SK-N-SH treated with all-trans-retinoic acid at 6 μM for 48 hours (cell line): ENCODE data around the gene CD300A.

Experiments used
- ARNTL ChIP-seq: fragments of 450-650 bp; formaldehyde crosslinking; IDR thresholded peaks from 2 replicates; pipeline ENCODE4 v1.5.0; 2020; ENCODE audit warnings: low read depth, mild to moderate bottlenecking, moderate library complexity, borderline replicate concordance
- BACH2 ChIP-seq: fragments of 250-450 bp; sonication (Bioruptor Pico); IDR thresholded peaks from 2 replicates; pipeline ENCODE4 v1.9.0; 2021; ENCODE audit warnings: mild to moderate bottlenecking, borderline replicate concordance
- CSDC2 ChIP-seq: fragments of 250-450 bp; sonication (Bioruptor Pico); IDR thresholded peaks from 2 replicates; pipeline ENCODE4 v1.5.0; 2020; ENCODE audit warnings: mild to moderate bottlenecking, moderate library complexity
- GLIS3 ChIP-seq: fragments of 250-450 bp; sonication (Bioruptor Pico); IDR thresholded peaks from 2 replicates; pipeline ENCODE4 v1.5.0; 2020; ENCODE audit warnings: mild to moderate bottlenecking, moderate library complexity
- PATZ1 ChIP-seq: fragments of 250-450 bp; sonication (Bioruptor Pico); IDR thresholded peaks from 2 replicates; pipeline ENCODE4 v1.8.0; 2020; ENCODE audit warnings: mild to moderate bottlenecking, moderate library complexity, borderline replicate concordance
- POU6F1 ChIP-seq: fragments of 250-450 bp; sonication (Bioruptor Pico); IDR thresholded peaks from 2 replicates; pipeline ENCODE4 v1.8.0; 2021; ENCODE audit warnings: low read depth, mild to moderate bottlenecking, moderate library complexity, borderline replicate concordance
- RARB ChIP-seq: fragments of 250-450 bp; sonication (Bioruptor Pico); IDR thresholded peaks from 2 replicates; pipeline ENCODE4 v1.8.0; 2021; ENCODE audit warnings: mild to moderate bottlenecking, moderate library complexity
- SNAI2 ChIP-seq: fragments of 250-450 bp; sonication (Bioruptor Pico); IDR thresholded peaks from 2 replicates; pipeline ENCODE4 v1.5.0; 2020; ENCODE audit warnings: mild to moderate bottlenecking, moderate library complexity
- TCF4 ChIP-seq: fragments of 250-450 bp; sonication (Bioruptor Pico); IDR thresholded peaks from 2 replicates; pipeline ENCODE4 v1.8.0; 2021; ENCODE audit warnings: mild to moderate bottlenecking, moderate library complexity, borderline replicate concordance
- TOX ChIP-seq: fragments of 250-450 bp; sonication (Bioruptor Pico); IDR thresholded peaks from 2 replicates; pipeline ENCODE4 v1.8.0; 2021; ENCODE audit warnings: mild to moderate bottlenecking, moderate library complexity, borderline replicate concordance
- TSHZ2 ChIP-seq: fragments of 250-450 bp; sonication (Bioruptor Pico); IDR thresholded peaks from 2 replicates; pipeline ENCODE4 v1.5.0; 2020; ENCODE audit warnings: mild to moderate bottlenecking, moderate library complexity
- ZFP3 ChIP-seq: fragments of 250-450 bp; sonication (Bioruptor Pico); IDR thresholded peaks from 2 replicates; pipeline ENCODE4 v1.5.0; 2020; ENCODE audit warnings: mild to moderate bottlenecking, moderate library complexity
- ZFP30 ChIP-seq: fragments of 450-650 bp; formaldehyde crosslinking; IDR thresholded peaks from 2 replicates; pipeline ENCODE4 v1.5.0; 2022; ENCODE audit warnings: mild to moderate bottlenecking, moderate library complexity
- ZNF565 ChIP-seq: fragments of 450-650 bp; formaldehyde crosslinking; conservative IDR thresholded peaks from 2 replicates; pipeline ENCODE4 v1.5.0; 2020; ENCODE audit warnings: low read depth, mild to moderate bottlenecking, moderate library complexity

GRCh38 chr17:74460241-74460640, 6.2 kb upstream of the CD300A start:
- no peak for TF ChIP-seq ZNF565
- no peak for TF ChIP-seq RARB (CRISPR knock-in tag)
- TF ChIP-seq BACH2: no peak
- no peak for TF ChIP-seq PATZ1 (CRISPR knock-in tag)
- TF ChIP-seq SNAI2 (CRISPR knock-in tag): no peak
- TF ChIP-seq TOX (CRISPR knock-in tag): no peak
- no peak for TF ChIP-seq ZFP30
- no peak for TF ChIP-seq POU6F1 (CRISPR knock-in tag)
- TF ChIP-seq ZFP3 (CRISPR knock-in tag): no peak
- TF ChIP-seq GLIS3: no peak
- no peak for TF ChIP-seq CSDC2 (CRISPR knock-in tag)
- TF ChIP-seq TCF4 (CRISPR knock-in tag): no peak
- no peak for TF ChIP-seq ARNTL (CRISPR knock-in tag)
- no peak for TF ChIP-seq TSHZ2
